Melanocyte of skin (primary cell): ENCODE results near the gene ZNF708. TPM values are rescaled to one million over a fixed set of nuclear protein-coding genes. Genes with fewer than 3 reads are reported as not detected.

ENCODE experiments used
- total RNA-seq, 2 donors: library from RNA; depleted of rRNA; stranded (reverse); fragments of >200 nt; gene quantifications; 2 replicates each; pipeline ENCODE4 v1.2.3, GENCODE V29; 2012

Gene ZNF708
- 1 to 10 TPM; 5.3 to 6.9 TPM for total RNA-seq

GRCh38 chr19:21328885-21329605 lies at the start of gene ZNF708:
TSS of gene ZNF708 (minus strand) at chr19:21329410. CDS start at chr19:21329212, 198 bp downstream.

GRCh38 chr19:21358768-21359451 lies 29.7 kb upstream of the ZNF708 start, which contains the start of gene ZNF738:
TSS of gene ZNF738 (plus strand) at chr19:21359000. CDS start at chr19:21359141, 141 bp downstream.

Other genes with a start within 250 kb of the ZNF708 start
- 1 to 10 TPM; 6.9 to 9.3 TPM for gene ZNF714, start 247.2 kb downstream of the ZNF708 start, total RNA-seq
- 1 to 10 TPM; 5.2 to 10.0 TPM for gene ZNF431, start 187.4 kb downstream of the ZNF708 start, total RNA-seq
- gene ZNF738, start 29.6 kb upstream of the ZNF708 start, total RNA-seq: 1 to 10 TPM; 3.1 to 5.3 TPM
- 10 to 100 TPM; 10.7 to 13.0 TPM for gene ZNF493, start 67.7 kb upstream of the ZNF708 start, total RNA-seq
- 1 to 10 TPM; 4.0 to 4.8 TPM for gene ZNF429, start 176.2 kb upstream of the ZNF708 start, total RNA-seq